Endometrial microvascular endothelial cells (primary cell): ENCODE results near the gene TMEM225B. TPM values are rescaled to one million over a fixed set of nuclear protein-coding genes. Genes with fewer than 3 reads are reported as not detected.
"Not testable (repeated sequence)": the region's sequence is repeated elsewhere in the genome, so short reads cannot be mapped to it uniquely, and the experiment has no call there.

Experiments used
- in situ Hi-C: cut with HindIII; loops from 2 replicates; pipeline ENCODE4 v1.10.0; 2017; ENCODE audit warnings: low sequenced_read_pairs, low pct_unique_long_range_greater_than_20kb; ENCODE audit errors: inconsistent ontology term
- total RNA-seq: library from RNA; depleted of rRNA; stranded (reverse); fragments of >200 nt; gene quantifications from one replicate; pipeline ENCODE4 v1.2.3, GENCODE V29; 2015; ENCODE audit errors: inconsistent ontology term

Gene TMEM225B, protein sequence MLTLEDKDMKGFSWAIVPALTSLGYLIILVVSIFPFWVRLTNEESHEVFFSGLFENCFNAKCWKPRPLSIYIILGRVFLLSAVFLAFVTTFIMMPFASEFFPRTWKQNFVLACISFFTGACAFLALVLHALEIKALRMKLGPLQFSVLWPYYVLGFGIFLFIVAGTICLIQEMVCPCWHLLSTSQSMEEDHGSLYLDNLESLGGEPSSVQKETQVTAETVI
- total RNA-seq = not detected

DNA sequence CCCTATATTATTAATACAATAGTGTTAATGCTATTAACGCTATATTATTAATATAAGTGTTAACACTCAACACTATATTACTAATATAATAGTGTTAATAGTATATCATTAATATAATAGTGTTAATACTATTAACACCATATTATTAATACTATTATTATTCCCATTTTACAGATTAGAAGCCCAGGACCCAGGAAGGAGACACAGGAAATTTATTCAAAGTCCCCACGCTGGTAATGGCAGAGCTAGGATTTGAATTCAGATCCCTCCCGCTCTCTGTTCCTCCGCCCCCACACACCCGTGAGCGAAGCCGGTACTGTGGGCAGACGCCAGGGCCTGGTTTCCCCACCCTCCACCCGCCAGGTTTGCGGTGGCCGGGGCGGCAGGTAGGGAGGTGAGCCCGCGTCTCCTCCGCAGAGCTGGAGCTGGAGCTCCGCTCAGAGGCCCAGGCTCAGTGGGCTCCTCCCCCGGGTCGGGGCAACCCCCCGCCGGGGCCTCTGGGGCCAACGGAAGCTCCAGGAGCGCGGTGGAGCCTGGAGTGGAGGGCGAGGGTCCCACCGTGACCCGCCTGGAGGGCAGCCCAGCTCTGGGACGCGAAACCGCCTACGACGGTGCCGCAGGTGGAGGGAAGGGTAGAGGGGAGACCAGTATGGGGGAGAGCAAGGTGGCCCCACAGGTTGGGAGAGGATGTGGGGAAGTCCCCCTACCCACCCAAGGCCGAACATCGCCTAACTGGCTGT is at the start of gene TMEM225B:
TMEM225B (plus strand) TSS at position 506 of the 740 bp plus-strand sequence. CDS start 6,122 bp downstream, outside the sequence.
- in situ Hi-C loops = no loop called here

DNA sequence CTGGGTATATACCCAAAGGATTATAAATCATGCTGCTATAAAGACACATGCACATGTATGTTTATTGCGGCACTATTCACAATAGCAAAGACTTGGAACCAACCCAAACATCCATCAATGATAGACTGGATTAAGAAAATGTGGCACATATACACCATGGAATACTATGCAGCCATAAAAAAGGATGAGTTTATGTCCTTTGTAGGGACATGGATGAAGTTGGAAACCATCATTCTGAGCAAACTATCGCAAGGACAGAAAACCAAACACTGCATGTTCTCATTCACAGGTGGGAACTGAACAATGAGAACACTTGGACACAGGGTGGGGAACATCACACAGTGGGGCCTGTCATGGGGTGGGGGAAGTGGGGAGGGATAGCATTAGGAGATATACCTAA is 48.5 kb upstream of the TMEM225B start:
- in situ Hi-C loops = not testable (repeated sequence)

DNA sequence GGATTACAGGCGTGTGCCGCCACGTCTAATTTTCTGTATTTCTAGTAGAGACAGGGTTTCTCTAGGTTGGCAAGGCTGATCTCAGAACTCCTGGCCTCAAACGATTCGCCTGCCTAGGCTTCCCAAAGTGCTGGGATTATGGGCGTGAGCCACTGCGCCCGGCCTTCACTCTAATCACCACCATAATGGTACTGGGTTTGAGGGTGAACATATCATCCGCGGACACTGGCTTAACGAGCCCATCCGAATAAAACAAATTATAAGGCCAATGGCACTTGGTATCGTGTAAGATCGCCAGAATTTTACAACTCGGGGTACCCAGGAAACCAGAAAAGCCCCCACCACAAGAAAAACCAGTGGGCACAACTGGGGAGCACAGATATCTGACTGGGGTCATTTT is 46.7 kb upstream of the TMEM225B start:
- in situ Hi-C loops = no loop called here

DNA sequence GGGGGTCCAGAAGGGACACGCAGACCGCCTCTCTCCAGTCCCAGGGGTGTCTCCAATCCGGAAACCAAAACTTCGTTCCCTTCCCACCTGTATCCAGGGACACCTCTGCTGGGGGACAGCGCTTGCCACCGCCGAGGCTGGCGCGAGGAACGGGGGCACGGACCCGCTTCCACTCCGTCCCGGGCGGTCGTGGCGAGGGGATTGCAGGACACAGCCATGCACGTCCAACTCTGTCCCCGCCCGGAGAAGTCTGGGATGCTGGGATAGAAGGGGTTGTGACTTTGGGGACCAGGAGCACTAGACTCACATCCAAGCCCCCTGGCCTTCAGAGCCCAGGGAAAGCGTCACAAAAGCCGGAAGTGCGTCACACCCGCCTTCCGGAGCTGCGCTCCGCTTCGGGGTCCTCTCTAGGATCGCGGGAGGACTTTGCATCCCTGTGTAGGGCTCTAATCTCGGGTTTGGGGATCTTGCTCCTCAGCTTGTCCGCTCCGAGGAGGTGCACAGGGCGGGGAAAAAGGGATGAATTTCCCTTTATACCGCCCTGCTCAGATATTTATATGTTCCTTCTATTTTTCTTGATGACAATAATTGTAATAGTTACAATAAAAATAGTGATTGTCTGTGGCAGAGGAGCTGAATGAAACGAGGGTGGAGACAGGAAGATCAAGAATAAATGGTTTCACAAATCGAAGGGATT is 46.2 kb upstream of the TMEM225B start, which contains the start of gene FAM200A:
FAM200A (minus strand) TSS at position 348 of the 697 bp plus-strand sequence. CDS start 3,707 bp downstream, outside the sequence.
- in situ Hi-C loops = no loop called here

DNA sequence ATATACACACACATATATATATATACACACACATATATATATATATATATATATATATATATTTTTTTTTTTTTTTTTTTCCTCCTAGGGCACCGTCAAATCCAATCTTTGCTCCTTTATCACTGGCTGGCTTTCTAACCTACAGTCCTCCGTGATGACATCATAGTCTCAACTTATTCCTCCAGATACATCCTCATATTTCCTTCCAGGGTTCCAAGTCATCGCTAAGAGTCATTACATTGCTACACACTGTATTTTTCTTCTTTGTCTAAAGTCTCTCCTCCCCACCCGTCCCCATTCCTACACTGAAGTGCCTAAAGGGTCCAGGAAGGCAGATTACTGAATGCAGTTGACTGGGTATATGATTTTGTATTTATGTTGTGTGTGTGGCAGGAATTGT is 45.0 kb upstream of the TMEM225B start:
- in situ Hi-C loops = no loop called here

DNA sequence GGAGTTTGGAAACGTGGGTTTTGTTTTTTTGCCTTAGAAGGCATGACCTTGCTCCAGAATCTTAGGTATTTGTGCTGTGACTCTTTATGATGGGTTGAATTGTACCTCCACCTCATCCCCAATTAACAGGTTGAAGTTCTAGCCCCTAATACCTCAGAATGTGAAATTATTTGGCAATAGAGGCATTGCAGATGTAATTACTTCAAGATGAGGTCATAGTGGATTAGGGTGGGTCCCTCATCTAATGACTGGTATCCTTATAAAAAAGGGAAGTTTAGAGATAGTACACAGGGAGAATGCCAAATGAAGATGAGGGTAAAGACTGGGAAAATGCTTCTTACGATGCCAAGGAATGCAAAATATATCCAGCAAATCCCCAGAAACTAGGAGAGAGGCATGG is 43.1 kb upstream of the TMEM225B start:
- in situ Hi-C loops = no loop called here

DNA sequence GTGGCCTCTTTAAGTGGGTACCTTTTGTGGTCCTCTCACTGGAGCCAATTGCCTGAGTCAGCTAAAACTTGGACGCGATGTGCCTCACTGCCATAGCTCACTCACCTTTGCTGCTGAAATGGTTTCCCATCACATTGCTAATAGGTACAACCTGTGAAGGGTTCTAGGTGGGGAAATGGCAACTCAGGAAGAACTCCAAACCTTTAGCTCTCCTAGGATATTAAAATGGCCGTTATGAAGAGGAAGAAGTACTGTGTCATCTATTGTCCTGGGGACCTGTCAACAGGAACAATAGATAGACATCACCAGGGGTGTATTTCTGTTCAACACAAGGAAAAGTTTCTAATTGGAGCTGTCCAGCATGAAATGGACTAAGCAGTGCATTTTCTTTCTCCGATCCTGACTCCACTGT is 40.9 kb upstream of the TMEM225B start:
- in situ Hi-C loops = no loop called here

DNA sequence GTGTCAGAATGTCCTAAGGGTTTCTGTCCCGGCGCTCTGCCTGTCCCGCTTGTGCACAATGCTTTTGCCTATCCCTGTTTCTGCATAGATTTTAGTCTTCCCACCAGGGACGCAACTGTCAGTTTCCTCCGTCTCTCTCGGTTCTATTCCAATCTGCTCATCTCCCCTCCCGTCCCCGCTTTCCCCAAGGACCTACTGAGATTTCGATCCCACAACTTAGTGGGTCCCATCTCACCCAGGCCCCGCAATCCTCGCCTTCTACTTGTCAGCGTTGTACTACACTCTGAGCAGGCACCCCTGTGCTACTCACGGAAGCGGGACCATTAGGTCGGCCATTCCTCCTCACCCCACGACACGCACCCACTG is 40.1 kb upstream of the TMEM225B start:
- in situ Hi-C loops = no loop called here

DNA sequence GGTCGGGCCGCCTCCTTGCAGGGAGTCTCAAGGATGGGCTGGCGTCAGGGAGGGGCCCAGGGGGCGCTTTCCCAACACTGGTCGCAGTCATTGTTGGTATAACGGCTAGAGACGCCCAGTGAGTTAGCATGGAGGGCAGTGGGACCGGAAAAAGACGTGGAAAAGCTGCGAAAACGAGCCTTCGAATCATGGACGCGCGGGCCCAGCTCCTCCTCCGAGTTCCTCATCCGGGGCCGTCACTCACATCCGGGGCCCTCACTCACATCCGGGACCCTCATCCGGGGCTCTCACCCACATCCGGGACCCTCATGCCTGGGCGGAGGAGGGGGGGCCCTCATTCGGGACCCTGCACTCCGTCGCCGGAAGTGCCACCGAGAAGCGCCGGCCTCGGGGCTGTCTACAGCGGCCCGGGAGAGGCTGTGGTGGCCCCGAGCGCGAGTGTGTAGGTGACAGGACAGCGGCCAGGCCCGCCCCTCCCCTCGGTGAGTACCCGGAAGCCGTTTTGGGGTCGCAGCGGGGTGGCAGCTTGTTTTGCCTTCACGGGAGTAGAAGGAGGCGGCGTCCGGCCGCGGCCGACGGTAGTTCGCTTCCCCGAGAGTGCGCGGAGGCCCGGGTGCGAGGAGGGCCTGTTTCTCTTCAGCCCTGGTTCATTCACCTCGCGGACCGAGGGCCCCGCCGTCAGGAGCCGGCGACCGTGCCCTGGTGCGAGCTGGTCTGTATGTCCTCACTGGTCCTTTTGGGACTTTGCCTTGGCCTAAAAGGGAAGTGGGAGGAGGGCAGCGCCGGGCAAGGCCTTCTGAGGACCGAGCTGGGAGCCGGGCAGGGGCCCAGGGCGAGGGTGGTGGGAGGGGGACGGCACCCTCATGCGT is 39.5 kb upstream of the TMEM225B start, which contains the start of gene ZNF655:
ZNF655 (plus strand) TSS at position 337 of the 869 bp plus-strand sequence. CDS start 1,918 bp downstream, outside the sequence.
- in situ Hi-C loops = no loop called here

DNA sequence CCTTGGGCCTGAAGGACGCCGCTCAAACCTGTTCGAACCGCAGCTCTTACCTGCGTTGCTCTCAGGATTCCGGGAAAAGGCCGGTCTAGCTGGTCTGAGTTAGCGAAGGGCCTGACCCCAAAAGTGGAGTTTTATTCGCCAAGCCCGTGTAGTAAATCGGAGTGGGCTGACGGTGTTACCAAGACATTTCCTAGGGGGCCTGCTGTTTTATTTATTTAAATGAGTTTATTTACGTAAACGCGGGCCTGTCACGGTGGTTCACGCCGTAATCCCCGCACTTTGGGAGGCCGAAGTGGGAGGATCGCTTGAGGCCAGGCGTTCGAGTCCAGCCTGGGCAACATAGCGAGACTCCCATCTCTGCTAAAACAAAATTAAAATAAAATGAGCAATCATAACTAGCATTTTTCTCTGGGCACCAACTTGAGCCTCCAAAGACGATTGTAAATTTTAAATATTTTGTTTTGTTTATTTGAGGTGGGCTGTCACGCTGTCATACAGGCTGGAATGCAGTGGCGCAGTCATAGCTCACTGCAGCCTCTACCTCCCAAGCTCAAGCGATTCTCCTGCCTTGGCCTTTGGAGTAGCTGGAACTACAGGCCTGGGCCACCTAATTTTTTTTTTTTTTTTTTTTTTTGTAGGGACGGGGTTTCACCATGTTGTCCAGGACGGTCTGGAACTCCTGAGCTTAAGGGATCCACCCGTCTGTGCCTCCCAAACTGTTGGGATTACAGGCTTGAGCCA is 38.7 kb upstream of the TMEM225B start:
- in situ Hi-C loops = no loop called here

DNA sequence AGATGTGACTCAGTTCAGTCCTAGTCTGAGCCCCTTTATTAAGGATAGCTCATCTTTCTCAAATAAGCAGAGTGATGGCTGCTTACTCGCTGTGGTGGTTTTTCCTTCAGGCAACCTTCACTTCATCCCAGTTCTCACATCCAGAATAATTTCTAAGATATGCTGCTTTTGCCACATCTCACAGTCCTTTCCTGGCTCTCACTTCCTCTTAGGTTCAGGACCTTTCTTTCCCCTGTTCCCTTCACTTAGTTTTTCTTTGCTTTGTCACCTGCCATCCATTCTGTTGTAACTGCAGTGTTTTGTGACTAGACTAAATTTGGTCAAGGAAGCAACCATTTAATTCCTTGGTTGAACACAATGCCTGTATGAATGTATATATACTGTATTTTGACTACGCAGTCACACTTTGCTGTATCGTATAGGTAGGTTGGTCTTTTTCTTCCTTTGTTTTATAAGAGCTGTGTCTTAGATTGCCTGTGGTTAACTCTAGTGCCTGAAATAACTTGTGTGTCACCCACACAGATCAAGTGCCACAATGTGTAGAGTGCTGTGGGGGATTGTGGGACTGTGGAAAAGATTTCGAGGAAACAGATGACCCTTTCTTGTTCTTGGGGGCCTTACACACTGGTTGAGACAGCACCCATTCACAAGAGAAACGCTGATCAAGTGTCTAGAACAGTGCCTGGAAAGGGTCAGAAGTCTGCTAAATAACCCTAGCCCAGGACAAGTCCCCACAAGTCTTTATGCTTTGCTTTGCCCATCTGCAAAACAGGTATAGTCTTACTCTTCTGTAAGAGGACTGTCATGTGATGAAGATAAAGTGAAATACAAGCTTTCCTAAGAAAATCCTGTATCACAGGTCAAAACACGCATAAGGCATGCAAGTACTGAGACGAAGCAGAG is 37.0 kb upstream of the TMEM225B start:
- in situ Hi-C loops = no loop called here

DNA sequence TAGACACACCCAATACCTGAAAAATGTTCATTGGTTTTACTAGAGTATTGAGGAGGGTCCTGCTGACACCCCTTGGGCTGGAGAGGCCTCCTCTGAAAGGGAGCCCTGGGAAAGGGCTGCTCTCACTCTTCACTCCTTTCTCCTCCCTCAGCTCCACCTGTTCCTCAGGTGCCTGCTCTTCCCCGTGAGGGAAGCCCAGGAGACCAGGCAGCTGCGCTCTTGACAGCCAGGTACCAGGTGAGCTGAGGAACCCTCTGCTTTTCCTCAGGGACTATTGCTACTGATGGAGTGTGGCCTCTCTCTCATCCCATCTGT is 36.4 kb upstream of the TMEM225B start:
- in situ Hi-C loops = no loop called here

DNA sequence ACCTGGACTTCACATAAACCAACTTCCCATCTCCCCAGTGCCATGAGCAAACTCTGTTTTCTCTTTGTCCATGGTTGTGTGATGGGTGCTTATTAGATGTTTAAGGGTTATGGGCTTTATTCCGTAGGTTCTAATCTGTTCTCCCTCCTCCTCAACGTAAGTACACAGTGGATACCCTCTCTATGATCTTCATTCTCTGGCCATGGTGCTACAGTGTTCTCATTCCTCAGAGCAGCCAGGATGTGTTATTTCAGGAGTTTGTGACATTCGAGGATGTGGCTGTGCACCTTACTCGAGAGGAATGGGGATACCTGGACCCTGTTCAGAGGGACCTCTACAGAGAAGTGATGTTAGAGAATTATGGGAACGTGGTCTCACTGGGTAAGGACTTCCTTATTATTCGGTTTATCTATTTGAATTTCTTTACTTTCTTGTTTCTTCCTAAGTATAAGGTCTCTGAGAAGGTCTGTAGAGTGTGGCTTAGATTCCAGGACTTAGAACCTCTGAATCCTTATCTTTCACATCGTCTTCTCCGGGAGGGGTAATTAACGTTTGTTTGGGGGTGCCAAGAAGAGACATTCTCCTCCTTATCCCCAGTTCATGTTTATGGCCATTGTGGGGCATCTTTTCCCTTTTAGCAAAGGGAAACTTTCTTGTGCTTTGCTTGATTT is 35.8 kb upstream of the TMEM225B start:
- in situ Hi-C loops = no loop called here

DNA sequence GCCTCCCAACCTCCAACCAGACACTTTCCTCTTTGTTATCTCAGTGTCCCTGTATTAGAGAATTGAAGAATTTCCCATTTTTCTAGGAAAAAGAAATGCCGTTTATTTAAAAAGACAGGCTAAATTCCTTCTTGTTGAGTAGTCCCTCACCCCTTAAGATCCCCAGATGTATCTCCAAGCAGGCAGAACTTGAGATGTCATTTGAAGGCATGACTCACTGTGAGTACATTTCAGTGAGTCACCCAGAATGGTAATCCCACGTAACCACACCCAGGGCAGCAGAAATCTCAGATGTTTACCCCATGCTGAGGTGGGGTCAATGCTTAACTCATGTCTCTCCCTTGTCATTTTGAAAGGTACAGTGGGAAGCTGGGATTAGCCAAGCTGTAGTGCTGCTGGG is 35.2 kb upstream of the TMEM225B start:
- in situ Hi-C loops = no loop called here

DNA sequence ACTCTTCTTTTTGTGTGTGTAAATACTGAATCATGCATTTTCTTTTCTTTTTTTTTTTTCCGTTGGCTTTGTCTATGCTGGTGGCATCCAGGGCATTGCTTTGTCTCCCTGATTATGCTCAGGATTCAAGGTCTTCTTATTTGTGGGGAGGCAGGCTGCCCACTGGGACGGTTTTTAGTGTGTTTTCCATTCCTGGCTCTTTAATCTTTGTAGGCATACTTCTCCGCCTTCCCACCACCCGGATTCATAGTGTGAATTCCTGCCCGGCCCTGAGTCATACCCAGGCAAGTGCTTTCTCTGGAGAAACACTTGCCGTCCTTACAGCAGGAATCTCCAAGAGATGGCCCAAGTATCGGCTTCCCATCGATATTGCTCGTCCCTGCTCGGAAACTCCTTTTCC is 34.4 kb upstream of the TMEM225B start:
- in situ Hi-C loops = no loop called here

DNA sequence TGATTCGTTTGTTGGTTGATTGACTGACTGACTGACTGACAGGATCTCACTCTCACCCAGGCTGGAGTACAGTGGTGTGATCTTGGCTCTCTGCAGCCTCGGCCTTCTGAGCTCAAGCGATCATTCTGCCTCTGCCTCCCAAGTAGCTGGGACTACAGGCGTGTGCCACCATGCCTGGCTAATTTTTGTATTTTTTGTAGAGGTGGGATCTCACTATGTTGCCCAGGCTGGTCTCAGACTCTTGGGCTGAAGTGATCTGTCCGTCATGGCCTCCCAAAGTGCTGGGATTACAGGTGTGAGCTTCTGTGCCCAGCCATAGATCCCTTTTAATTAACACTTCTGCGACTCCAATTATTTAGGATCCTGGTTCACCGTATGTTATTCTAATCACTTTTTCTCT is 29.3 kb upstream of the TMEM225B start:
- in situ Hi-C loops = not testable (repeated sequence)

DNA sequence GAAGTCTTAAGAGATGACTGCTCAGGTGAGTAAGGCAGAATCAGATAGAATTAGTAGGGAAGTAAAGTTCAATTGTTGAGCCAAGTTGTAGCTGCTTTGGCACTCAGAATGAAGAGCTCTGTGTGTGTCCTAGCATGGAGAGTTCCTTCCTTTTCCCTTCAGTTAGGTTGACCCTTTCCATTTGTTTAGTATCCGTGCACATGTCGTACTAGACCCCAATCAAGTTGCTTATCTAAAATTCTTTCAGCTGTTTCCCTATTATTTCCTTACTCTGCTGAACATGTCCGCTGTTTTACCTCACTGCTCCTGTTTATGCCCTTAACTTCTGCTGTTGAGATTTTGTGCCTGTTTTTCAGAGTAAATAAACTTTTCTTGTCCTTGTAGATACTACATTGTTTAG is 26.3 kb upstream of the TMEM225B start:
- in situ Hi-C loops = no loop called here
